NCI-H526 (cell line): ENCODE results near the gene MSX1.
A peak's percentile ranks its signal among the peaks of the same experiment; 100 is the strongest.

ENCODE experiments used
- DNase-seq, 2 experiments: peaks; one replicate each; lab custom pipeline; 2025; lab: John Stamatoyannopoulos, UW

MSX1 gene

DNA sequence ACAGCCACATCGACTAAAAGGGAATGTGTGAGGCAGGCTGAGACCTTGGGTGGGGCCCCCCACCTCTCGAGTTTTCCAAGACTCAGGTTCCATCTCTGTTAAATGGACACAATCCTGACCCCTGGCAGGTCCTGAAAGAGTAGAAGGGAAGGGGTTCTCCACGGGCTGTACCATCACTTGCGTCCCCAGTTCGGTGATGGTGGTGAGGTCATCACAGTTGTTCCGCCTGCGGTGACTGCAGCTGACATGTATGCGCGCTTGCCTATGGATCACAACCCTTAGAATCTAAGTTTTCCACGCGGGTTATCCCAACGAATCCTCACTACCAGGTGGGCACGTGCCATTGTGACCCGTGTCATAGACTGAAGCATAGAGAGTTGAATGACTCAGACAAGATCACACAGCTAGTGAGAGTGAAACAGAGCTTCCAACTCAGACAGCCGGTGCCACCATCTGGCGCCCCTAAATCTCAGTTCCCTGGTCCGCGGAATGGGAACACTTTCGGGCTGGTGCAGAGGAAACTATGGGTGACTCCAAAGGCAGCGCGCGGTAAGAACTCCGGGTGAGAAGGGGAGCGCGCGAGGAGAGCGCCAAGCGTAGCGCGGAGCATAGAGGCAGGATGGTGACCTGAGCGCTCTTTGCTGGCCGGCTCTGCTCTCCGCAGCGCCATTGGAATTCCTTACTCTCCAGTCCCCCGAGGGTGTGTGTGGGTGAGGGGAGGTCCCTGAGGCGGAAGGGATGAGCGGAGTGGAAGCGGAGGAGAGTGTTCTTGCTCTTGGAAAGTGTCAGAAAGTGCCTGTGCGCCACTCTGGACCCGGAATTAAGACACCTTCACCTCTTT, 10.5 kb downstream of the MSX1 start:
- peak in 1 of 2 experiments; percentile 39 for DNase-seq

DNA sequence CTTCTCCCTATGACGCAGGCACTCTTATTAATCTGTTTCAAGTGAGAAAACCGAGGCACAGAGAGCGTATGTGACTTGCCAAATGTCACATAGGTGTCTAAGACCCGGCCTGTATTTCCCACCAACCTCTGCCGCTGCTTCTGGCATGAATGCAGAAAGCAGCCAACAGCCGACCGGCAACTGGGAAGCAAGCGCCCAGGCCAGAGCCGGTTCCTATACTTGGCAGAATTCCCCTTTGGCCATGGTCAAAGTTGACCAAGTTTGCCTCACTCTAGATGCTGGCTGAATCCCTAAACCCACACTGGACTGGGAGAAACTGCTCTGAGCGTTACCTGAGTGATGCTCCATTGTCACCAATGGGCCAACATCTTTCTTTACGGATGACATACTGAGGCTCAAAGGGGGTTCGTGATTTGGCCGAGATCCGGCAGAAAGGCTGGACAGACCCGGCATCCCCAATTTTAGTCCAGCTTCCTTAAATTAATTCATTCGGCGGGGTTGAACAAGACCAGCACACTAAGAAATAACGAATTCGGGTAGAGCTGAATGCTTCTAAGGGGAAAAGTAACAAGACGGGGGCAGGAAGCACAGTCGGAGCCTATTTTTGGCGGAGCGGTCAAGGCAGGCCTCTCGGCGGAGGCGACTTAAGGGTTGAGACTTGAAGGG, 11.2 kb downstream of the MSX1 start:
- DNase-seq: peak in 1 of 2 experiments; percentile 39

GRCh38 chr4:4871242-4871572, 11.7 kb downstream of the MSX1 start:
- no peak for DNase-seq

- peak in 1 of 2 experiments; percentile 29 for DNase-seq
Measured at GRCh38 chr4:4871573-4872313, 12.3 kb downstream of the MSX1 start.

GRCh38 chr4:4872314-4872903, 12.9 kb downstream of the MSX1 start:
- no peak for DNase-seq

DNA sequence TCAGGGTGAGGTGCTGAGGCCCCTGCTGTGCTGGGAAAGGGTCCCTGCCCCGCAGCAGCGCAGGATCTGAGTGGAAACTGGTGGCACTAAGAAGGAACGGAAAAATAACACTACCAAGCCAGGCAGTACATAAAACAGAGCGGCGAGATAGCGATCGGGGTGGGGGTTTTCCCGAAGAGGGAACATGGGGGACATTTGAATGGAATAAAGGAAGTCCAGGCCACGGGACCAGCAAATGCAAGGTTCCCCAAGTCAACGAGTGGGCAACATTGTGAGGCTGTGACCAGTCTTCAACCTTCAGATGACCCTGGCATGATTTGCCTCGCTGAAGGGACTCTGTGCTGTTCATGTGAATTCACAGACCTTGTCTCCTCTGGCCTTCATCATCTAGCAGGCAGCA, 13.7 kb downstream of the MSX1 start:
- no peak for DNase-seq

DNA sequence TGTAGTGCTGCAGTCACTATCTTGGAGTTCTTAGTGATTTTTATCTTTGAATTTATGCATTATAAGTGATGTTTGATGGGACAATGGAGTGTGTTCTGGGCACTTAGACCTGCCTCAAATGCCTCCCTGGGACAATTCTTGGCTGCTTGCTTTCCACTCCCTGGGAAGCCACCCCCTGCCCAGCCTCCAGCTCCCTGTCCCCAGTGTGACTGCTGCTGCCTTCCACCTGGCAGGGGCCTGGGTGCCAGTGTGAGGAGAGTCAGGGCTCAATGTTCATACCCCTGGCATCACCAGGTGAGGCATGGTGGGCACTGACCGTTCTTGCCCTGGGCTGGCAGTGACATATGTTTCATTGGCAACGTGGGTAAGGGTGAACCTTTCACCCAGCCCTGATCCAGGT, 14.8 kb downstream of the MSX1 start:
- DNase-seq: no peak

DNA sequence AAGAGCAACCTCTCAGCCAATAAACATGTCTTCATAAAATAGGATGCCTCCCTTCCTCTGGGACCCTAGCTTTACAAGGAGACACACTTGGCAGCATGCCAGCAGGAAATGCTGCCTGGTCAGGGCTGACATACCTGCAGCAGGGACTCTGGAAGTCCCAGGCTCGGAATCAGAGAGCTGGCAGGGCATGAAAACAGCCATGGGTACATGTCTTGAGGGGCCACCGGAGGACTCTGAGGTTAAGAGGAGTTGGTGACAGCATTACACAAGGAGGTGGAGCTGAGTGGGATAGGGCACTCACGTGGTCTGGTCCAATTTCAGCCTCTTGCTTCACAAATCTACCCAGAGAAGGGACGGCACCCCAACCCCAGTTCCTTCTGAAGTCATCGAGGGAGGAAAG, 15.7 kb downstream of the MSX1 start:
- DNase-seq: peak in 1 of 2 experiments; percentile 53

- DNase-seq: no peak
Measured at GRCh38 chr4:4875611-4876010, 16.1 kb downstream of the MSX1 start.

- no peak for DNase-seq
Measured at GRCh38 chr4:4876945-4877661, 17.6 kb downstream of the MSX1 start.

- DNase-seq: no peak
Measured at GRCh38 chr4:4880492-4880891, 21.0 kb downstream of the MSX1 start.

GRCh38 chr4:4881432-4881831, 22.0 kb downstream of the MSX1 start:
- DNase-seq: no peak

GRCh38 chr4:4884611-4885010, 25.1 kb downstream of the MSX1 start:
- DNase-seq: no peak

DNA sequence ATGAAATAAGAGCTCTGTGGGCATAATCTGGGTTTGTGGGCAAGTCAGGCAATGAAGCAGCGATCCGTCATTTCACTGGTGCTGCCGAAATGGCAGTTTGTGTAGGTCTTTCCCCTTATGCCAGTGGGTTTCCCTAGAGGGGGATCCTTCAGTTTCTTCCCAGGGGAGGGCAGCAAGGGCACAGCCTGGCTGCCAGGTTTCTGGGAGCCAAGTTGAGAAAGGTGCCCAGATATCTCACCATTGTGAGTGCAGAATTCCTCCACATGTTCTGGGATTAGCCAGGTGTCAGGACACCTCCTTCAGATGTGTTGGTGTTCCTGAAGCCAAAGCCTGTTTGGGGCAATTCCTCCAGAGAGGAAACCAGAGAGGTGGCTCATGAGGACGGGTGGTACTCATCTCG, 28.0 kb downstream of the MSX1 start:
- no peak for DNase-seq

DNA sequence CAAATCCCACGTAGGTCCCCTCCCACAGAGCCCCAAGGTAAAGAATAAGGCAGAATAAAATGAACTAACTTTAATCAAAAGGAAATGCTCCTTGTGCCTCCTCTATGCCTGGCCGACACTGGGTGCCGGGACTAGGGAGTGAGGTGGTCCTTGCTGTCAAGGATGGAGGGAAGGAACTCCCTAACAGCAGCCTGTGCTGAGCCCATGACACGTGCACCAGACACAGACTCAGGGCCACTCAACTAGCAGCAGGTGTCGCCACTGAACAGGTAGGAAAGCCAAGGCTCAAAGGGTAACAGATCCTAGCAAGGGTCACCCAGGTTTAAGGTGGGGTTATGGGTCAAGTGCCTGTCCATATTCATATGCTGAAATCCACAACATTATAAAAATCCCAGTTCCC, 29.2 kb downstream of the MSX1 start:
- no peak for DNase-seq

DNA sequence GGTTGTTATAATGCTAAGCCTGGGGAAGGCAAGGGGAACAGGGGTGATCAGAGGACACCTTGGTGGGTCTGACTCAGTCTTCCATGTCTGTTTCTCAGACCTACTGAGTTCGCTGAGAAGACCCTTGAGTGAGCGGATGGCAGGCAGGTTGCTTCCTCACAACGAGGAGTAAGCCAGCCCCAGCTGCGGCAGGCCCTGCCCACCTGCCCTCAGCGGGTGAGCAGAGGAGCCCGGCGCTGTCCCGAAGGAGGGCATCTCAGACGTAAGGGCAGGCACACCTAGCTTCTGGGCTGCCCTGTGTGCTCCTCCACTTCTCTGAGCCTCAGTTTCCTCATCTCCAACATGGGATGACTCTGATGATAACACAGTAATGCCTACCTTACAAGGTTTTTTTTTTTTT, 30.3 kb downstream of the MSX1 start:
- no peak for DNase-seq

- DNase-seq: no peak
Measured at GRCh38 chr4:4890574-4891255, 31.2 kb downstream of the MSX1 start.

DNA sequence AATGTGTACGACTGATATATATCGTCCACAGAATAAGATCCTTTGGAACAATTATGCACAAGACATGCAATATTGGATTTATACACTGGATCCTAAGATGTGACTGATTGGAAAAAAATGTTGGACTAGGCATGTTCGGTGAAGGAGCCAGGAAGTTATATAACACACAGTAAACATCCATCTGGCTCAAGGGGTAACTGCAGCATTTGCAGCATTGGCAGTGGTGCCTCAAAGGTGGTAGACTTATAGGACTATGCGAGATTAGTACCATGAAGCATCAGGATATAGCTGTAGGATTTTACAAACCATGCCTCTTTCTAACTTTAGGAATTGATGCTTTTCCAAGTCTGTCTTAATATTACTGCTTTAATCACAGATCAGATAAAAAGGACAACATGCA, 34.3 kb downstream of the MSX1 start:
- DNase-seq: no peak

DNA sequence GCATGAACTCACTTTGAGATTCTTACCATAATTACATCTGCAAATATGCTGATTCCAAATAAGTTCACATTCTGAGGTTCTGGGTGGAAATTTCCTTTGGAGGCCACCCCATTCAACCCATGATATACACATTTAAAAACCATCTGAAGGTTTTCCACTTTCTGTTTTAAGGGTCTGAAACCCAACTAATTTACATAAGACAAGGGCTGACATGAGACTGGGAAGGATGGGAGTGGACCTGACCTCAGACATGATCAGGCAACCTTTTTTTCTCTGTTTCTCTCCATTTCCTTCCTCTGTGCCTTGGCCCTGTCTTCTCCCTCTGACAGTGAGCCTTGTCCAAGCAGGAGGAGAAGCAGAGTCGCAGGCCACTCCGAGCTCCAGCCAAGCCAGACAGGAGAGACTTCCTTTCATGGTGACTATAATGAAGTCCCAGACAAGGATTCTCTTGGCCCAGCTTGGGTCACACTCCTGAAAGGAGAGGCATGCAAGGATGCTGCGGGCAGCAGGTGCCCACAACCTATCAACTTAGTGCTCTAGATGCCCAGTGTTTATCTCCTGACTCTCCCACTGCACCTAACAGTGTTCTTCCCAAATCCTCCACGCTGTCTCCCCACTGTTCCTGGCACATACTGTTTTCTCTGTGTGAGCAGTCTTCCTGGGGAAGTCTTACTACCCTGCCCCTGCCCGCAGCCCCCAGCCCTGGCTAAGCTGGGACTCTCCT, 39.9 kb downstream of the MSX1 start:
- no peak for DNase-seq

GRCh38 chr4:4901877-4902276, 42.4 kb downstream of the MSX1 start:
- DNase-seq: peak in 1 of 2 experiments; percentile 8

DNA sequence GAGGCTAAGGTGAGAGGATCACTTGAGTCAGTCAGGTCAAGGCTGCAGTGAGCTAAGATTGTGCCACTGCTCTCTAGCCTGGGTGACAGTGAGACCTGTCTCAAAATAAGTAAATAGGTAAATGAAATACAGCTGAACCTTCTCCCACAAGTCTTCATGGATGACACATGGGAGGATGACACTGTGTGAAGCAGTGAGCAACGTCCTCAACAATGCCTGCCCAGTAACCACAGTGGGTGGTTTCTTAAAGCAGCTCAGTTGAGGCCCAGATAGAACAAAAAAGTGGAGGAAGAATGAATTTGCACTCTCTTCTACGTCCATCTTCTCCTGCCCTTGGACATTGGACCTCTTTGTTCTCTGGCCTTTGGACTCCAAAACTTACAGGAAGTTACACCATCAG, 52.7 kb downstream of the MSX1 start:
- DNase-seq: no peak
